HUDEP-2 (cell line): Measurements from ENCODE around the gene RNF5.
A peak's percentile ranks its signal among the peaks of the same experiment; 100 is the strongest.

ENCODE experiments used
- DNase-seq, 76 experiments: peaks; one replicate each; lab custom pipeline; 2025; ENCODE audit not compliant: unreplicated experiment in 76 of 76; lab: John Stamatoyannopoulos, UW

The RNF5 gene

GRCh38 chr6:32151863-32152768 is 26.1 kb upstream of the RNF5 start, which contains the start of gene PRRT1:
Gene PRRT1, minus strand, starts transcription at chr6:32151939. Its CDS starts 112 bp downstream, at chr6:32151827.
- DNase-seq = no peak

- DNase-seq = peak in 6 of 76 experiments; percentile 66 to 93 (median 74)
Observed at GRCh38 chr6:32152769-32153563, 25.2 kb upstream of the RNF5 start.

GRCh38 chr6:32153564-32154513 is 24.4 kb upstream of the RNF5 start, which contains the start of gene PPT2:
Gene PPT2, plus strand, starts transcription at chr6:32154141. Its CDS starts 454 bp downstream, at chr6:32154595.
- peak in 74 of 76 experiments; percentile 69 to 97 (median 90) for DNase-seq

- peak in 28 of 76 experiments; percentile 66 to 97 (median 87) for DNase-seq
Observed at GRCh38 chr6:32154514-32155161, 23.6 kb upstream of the RNF5 start.

GRCh38 chr6:32156891-32157290 is 21.3 kb upstream of the RNF5 start:
- no peak for DNase-seq

GRCh38 chr6:32158052-32158451 is 20.2 kb upstream of the RNF5 start:
- no peak for DNase-seq

- no peak for DNase-seq
Observed at GRCh38 chr6:32163559-32164258, 14.5 kb upstream of the RNF5 start.

GRCh38 chr6:32164295-32164694 is 13.9 kb upstream of the RNF5 start, which contains the start of gene EGFL8:
Gene EGFL8, plus strand, starts transcription at chr6:32164595. Its CDS starts 1,571 bp downstream, at chr6:32166166.
- no peak for DNase-seq

GRCh38 chr6:32166411-32167061 is 11.7 kb upstream of the RNF5 start:
- DNase-seq = peak in 2 of 76 experiments; percentile 20

GRCh38 chr6:32167154-32167760 is 10.9 kb upstream of the RNF5 start:
- no peak for DNase-seq

- DNase-seq = peak in 72 of 76 experiments; percentile 60 to 97 (median 83)
Observed at GRCh38 chr6:32167761-32168262, 10.4 kb upstream of the RNF5 start.

- peak in 4 of 76 experiments; percentile 31 to 46 (median 36) for DNase-seq
Observed at GRCh38 chr6:32168350-32168749, 9.9 kb upstream of the RNF5 start.

GRCh38 chr6:32168807-32169591 is 9.2 kb upstream of the RNF5 start:
- peak in 8 of 76 experiments; percentile 21 to 48 (median 28) for DNase-seq

- DNase-seq = no peak
Observed at GRCh38 chr6:32170294-32170693, 7.9 kb upstream of the RNF5 start.

GRCh38 chr6:32171234-32171633 is 7.0 kb upstream of the RNF5 start:
- DNase-seq = no peak

GRCh38 chr6:32173051-32173727 is 5.0 kb upstream of the RNF5 start:
- DNase-seq = no peak
